HS-27A (cell line): ENCODE data around the gene AQP12B.

Experiments used
- DNase-seq: peaks from one replicate; pipeline ENCODE4 v3.0.0-alpha.2; 2012; ENCODE audit warnings: low read depth, missing footprints

Gene AQP12B

GRCh38 chr2:240647503-240648154 lies 35.1 kb downstream of the AQP12B start:
- no peak for DNase-seq

- DNase-seq: no peak
Observed at GRCh38 chr2:240646900-240647502, 35.7 kb downstream of the AQP12B start.

GRCh38 chr2:240646176-240646899 lies 36.3 kb downstream of the AQP12B start:
- DNase-seq: no peak

- no peak for DNase-seq
Observed at GRCh38 chr2:240645801-240646175, 36.9 kb downstream of the AQP12B start.

- DNase-seq: no peak
Observed at GRCh38 chr2:240645346-240645745, 37.3 kb downstream of the AQP12B start.

- no peak for DNase-seq
Observed at GRCh38 chr2:240644859-240645301, 37.8 kb downstream of the AQP12B start.

- no peak for DNase-seq
Observed at GRCh38 chr2:240644171-240644651, 38.5 kb downstream of the AQP12B start.

- DNase-seq: no peak
Observed at GRCh38 chr2:240643811-240644150, 38.9 kb downstream of the AQP12B start.

GRCh38 chr2:240643093-240643810 lies 39.4 kb downstream of the AQP12B start:
- no peak for DNase-seq

- no peak for DNase-seq
Observed at GRCh38 chr2:240642806-240643092, 39.9 kb downstream of the AQP12B start.

GRCh38 chr2:240642061-240642805 lies 40.5 kb downstream of the AQP12B start:
- no peak for DNase-seq

GRCh38 chr2:240640939-240641338 lies 41.7 kb downstream of the AQP12B start:
- DNase-seq: no peak

- no peak for DNase-seq
Observed at GRCh38 chr2:240639566-240639965, 43.1 kb downstream of the AQP12B start.

GRCh38 chr2:240638512-240639160 lies 44.0 kb downstream of the AQP12B start:
- DNase-seq: no peak

GRCh38 chr2:240637901-240638345 lies 44.8 kb downstream of the AQP12B start:
- no peak for DNase-seq

GRCh38 chr2:240637116-240637900 lies 45.4 kb downstream of the AQP12B start:
- DNase-seq: no peak

- no peak for DNase-seq
Observed at GRCh38 chr2:240636563-240637115, 46.0 kb downstream of the AQP12B start.

GRCh38 chr2:240635998-240636547 lies 46.6 kb downstream of the AQP12B start:
- DNase-seq: no peak

- no peak for DNase-seq
Observed at GRCh38 chr2:240635121-240635997, 47.3 kb downstream of the AQP12B start.
